ENCODE results near the gene CDH4.

Gene CDH4

GRCh38 chr20:61812121-61812844 lies 560.2 kb downstream of the CDH4 start:
- DNase-seq = no peak

- no peak for DNase-seq
Observed at GRCh38 chr20:61812845-61813485, 560.9 kb downstream of the CDH4 start.

- no peak for DNase-seq
Observed at GRCh38 chr20:61813791-61814190, 561.7 kb downstream of the CDH4 start.

- DNase-seq = no peak
Observed at GRCh38 chr20:61814244-61814643, 562.2 kb downstream of the CDH4 start.

- no peak for DNase-seq
Observed at GRCh38 chr20:61814726-61815125, 562.7 kb downstream of the CDH4 start.

- DNase-seq = no peak
Observed at GRCh38 chr20:61815176-61815575, 563.1 kb downstream of the CDH4 start.

- DNase-seq = no peak
Observed at GRCh38 chr20:61815678-61816077, 563.6 kb downstream of the CDH4 start.

GRCh38 chr20:61816606-61817460 lies 564.8 kb downstream of the CDH4 start:
- DNase-seq = no peak

GRCh38 chr20:61817575-61817974 lies 565.5 kb downstream of the CDH4 start:
- DNase-seq = no peak

- DNase-seq = no peak
Observed at GRCh38 chr20:61818746-61819573, 566.9 kb downstream of the CDH4 start.

GRCh38 chr20:61819574-61819846 lies 567.4 kb downstream of the CDH4 start:
- no peak for DNase-seq

- DNase-seq = no peak
Observed at GRCh38 chr20:61819921-61820825, 568.1 kb downstream of the CDH4 start.

- no peak for DNase-seq
Observed at GRCh38 chr20:61821735-61822134, 569.7 kb downstream of the CDH4 start.

GRCh38 chr20:61822396-61822795 lies 570.3 kb downstream of the CDH4 start:
- no peak for DNase-seq

GRCh38 chr20:61823242-61823641 lies 571.2 kb downstream of the CDH4 start:
- DNase-seq = no peak

- no peak for DNase-seq
Observed at GRCh38 chr20:61828891-61829290, 576.8 kb downstream of the CDH4 start.

GRCh38 chr20:61829526-61829925 lies 577.5 kb downstream of the CDH4 start:
- no peak for DNase-seq

GRCh38 chr20:61830241-61830930 lies 578.3 kb downstream of the CDH4 start:
- no peak for DNase-seq

GRCh38 chr20:61830991-61831390 lies 578.9 kb downstream of the CDH4 start:
- no peak for DNase-seq

- DNase-seq = no peak
Observed at GRCh38 chr20:61832181-61832580, 580.1 kb downstream of the CDH4 start.

All from inflammatory macrophage (primary cell).